Ecto neural progenitor cell (in vitro differentiated cells): ENCODE results near the gene CCDC85B.
"Not testable (repeated sequence)": the region's sequence is repeated elsewhere in the genome, so short reads cannot be mapped to it uniquely, and the experiment has no call there.

Experiments used
- DNase-seq: peaks from one replicate; pipeline ENCODE4 v3.0.0-alpha.2; 2018; ENCODE audit warnings: low spot score

CCDC85B gene

GRCh38 chr11:65890324-65891218 is at the start of gene CCDC85B:
Gene CCDC85B, plus strand, starts transcription at chr11:65890673. Its CDS starts 111 bp downstream, at chr11:65890784.
- DNase-seq = peak; percentile 96

- no peak for DNase-seq
These were observed 48.3 kb upstream of the CCDC85B start for GRCh38 chr11:65842144-65842543.

DNA sequence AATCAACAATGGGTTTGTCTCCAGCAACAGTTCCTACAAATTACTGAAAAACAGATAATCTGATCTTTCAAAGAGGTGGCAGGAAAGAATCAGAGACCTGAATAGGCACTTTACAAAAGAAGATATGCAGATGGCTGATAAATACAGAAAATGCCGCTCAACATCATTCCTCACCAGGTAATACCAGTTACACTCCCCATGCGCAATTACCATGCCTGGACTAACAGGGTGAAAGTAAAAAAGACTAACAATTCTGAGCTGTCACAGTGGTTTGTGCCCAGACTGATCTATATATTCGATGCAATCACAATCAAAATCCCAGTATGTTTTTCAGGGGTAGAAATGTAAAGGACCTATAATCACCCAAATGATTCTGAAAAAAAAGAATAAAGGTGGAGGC is 46.7 kb upstream of the CCDC85B start:
- no peak for DNase-seq

DNA sequence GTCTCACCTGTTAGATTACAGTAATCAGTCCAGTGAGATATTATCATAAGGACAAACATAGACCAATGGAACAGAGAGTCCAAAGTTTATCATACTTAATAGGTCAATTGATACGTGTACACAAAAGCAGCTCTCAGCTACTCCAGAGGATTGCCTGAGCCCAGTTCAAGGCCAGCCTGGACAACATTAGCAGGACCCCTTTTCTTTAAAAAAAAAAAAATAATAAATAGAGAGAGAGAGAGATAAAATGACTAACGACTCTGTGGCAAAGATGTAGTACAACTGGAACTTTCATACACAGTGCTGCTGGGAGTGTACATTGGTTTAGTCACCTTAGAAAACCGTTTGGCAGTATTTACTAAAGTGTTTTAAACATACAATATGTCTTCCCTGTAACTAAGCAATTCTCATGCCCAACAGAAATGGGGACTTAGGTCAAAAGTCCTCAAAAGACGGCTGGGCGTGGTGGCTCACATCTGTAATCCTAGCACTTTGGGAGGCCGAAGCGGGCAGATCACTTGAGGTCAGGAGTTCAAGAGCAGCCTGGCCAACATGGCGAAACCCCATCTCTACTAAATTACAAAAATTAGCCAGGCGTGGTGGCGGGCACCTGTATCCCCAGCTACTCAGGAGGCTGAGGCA is 46.1 kb upstream of the CCDC85B start:
- no peak for DNase-seq

DNA sequence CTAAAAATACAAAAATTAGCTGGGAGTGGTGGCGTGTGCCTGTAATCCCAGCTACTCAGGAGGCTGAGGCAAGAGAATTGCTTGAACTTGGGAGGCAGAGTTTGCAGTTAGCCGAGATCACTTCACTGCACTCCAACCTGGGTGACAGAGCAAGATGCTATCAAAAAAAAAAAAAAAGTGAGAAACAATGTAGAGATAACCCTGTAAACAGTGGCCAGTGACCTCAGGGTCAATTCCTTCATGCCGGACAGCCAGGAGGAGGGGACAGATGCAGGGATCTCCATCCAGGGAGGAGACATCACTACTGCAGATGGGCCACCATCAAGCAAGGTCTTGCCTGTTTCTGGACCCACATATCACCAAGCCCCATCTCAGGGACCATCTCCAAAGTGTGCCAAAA is 42.7 kb upstream of the CCDC85B start:
- no peak for DNase-seq

DNA sequence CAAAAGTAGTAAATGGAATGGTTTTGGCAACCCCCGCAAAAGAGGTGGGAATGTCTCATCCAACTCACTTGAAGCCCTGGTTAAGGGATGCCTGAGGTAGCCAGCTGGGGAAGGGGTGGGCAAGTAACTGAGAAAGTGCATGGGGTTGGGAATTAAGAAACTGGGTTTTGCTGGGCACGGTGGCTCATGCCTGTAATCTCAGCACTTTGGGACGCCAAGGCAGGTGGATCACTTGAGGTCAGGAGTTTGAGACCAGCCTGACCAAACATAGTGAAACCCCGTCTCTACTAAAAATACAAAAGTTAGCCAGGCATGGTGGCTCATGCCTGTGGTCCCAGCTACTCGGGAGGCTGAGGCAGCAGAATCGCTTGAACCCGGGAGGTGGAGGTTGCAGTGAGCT is 41.8 kb upstream of the CCDC85B start:
- DNase-seq = not testable (repeated sequence)

DNA sequence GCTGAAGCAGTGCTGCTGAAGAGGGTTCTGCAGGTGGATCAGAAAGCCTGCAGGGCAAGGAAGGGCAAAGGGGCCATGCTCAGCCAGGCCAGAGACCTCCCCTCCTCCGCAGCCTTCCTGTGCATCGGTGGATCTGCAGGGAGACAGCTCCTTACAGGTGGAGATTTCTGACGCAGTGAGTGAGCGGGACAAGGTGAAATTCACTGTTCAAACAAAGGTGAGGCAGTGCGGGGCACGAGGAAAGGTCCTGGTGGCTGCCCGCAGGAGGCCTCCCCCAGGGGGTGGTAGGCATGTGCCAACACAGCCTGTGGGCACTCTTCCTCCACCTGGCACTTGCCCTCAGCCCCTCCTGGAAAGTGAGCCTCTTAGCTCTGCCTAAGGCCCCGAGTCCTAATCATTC is 41.1 kb upstream of the CCDC85B start:
- no peak for DNase-seq

DNA sequence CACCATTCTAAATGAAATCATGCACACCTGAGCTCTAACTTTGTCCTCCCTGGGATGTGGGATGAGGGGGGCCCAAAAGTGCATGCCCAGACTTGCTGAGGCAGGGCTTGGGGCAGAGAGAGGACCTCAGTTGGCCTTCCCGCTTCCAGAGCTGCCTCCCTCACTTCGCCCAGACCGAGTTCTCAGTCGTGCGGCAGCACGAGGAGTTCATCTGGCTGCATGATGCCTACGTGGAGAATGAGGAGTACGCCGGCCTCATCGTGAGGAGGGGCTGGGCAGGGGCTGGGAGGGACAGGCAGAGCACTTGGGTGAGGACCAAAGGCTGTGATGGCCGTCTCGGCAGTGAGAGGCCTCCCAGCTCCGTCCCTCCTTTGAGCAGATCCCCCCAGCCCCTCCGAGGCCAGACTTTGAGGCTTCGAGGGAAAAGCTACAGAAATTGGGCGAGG is 40.7 kb upstream of the CCDC85B start:
- DNase-seq = no peak

DNA sequence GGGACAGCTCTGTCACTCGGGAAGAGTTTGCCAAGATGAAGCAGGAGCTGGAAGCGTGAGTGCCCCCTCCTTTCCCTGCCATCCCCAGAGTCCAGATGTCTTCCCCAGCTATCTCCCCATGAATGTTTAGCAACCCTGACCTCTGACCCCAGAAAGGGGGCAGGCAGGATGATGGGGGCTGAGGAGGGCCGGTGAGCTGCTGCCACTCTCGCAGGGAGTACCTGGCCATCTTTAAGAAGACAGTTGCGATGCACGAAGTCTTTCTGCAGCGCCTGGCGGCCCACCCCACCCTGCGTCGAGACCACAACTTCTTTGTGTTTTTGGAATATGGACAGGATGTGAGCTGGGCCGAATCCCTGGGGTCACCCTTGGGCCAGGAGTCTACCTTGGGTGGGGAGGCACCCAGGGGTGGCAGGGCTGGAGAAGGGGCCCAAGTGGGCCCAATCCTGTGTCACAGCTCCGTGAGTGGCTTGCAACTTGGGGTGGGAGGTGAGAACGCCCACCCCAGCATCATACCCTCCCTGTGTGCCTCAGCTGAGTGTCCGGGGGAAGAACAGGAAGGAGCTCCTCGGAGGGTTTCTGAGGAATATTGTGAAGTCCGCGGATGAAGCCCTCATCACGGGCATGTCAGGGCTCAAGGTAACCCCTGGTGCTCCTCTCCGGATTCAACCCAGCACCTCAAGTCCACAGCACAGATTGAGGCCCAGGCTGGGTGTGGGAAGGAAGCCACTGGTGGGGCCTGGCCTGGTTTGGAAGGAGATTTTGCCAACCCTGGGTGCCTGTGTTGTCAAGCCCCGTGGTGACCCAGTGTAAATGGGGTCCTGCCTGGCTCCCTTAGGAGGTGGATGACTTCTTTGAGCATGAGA is 40.0 kb upstream of the CCDC85B start:
- DNase-seq = no peak

DNA sequence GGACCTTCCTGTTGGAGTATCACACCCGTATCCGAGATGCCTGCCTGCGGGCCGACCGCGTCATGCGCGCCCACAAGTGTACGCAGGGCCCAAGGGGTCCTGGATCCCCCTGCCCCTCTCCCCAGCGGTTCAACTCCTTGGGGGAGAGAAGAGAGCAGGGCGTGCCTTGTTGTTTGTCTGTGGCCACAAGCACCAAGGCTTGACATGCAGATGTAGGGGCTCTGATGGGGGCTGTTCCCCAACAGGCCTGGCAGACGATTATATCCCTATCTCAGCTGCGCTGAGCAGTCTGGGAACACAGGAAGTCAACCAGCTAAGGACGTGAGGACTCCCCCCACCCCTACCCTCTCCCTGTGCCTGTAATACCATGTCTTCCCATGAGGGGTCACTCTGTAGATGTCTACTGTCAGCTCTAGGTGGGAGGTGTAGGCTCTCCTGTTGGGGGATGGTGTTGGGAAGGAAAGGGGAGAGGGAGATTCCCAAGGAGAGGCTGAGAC is 39.3 kb upstream of the CCDC85B start:
- no peak for DNase-seq

- no peak for DNase-seq
These were observed 38.5 kb upstream of the CCDC85B start for GRCh38 chr11:65851811-65852507.

DNA sequence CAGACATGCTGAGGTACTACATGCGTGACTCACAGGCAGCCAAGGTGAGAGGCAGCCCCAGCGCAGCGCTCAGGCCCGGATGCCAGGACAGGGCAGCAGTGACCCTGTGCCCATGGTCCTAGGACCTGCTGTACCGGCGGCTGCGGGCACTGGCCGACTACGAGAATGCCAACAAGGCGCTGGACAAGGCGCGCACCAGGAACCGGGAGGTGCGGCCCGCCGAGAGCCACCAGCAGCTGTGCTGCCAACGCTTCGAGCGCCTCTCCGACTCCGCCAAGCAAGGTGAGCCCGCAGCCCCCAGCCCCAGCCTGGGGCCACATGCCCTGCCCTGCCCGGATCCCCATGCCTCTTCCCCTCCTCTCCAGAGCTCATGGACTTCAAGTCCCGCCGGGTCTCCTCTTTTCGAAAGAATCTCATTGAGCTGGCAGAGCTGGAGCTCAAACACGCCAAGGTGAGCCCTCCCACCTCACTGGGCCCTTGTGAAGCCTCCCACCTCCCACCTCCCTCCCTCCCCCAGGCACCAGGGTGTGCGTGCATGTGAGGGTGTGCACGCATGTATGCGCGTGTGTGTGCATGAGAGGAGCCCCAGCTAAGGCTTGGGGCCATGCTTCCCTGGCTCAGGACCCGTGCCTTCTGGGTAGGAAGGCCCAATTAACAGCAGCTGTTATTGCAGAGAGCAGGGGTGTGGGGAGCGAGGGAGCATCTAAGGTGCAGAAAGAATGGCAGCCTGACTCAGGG is 37.8 kb upstream of the CCDC85B start:
- DNase-seq = peak; percentile 34

GRCh38 chr11:65853246-65853979 is 37.1 kb upstream of the CCDC85B start:
- peak; percentile 40 for DNase-seq

DNA sequence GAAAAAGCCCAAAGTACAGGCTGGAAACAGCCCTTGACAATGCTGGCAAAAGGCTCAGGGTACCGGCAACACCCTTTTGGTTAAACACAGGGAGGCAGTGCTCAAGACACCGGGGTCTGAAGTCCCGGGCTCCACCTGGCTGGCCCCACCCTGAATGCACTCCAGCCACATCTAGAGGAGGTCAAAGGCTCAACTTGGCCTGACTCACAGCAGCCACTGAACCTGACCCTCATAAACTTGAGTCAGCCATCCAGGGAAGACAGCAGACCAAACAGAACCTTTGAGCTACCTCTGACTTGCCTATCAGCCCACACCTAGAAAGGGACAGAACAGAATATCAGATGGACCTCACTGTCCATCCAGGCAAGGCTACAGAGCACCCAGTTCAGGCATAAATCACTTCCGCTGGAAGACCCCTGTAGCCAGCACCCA is 36.3 kb upstream of the CCDC85B start:
- peak; percentile 40 for DNase-seq

GRCh38 chr11:65854852-65855837 is 35.3 kb upstream of the CCDC85B start:
- peak; percentile 37 for DNase-seq

GRCh38 chr11:65855927-65856363 is 34.5 kb upstream of the CCDC85B start:
- no peak for DNase-seq

- DNase-seq = peak; percentile 82
These were observed 33.6 kb upstream of the CCDC85B start for GRCh38 chr11:65856689-65857499.

GRCh38 chr11:65857500-65857852 is 33.0 kb upstream of the CCDC85B start:
- DNase-seq = no peak
